ENCODE measurements around the gene TSEN15.

DNA sequence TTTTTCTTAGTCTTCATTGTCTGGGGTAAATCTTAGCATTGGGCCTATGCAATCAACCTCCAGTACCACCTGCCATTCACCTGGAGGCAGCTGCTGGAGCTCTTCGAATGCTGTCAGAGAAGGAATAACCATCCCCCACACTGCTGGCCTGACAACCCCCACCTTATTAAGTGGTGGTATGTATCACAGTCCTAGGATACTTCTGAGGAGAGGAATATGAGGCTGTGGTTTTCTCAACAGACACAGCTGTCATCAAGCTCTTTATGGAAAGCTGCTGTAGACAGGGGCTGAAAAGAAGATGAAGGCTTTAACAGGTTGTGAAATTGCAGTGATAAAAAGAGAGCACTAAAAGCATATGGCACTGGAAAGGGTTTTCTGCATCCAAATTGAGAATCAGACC, 61.7 kb downstream of the TSEN15 start:
- TF ChIP-seq CTCF (IDR thresholded peaks at IDR 0.05) (no peak), POLR2A (IDR thresholded peaks at IDR 0.05) (no peak)
